ENCODE measurements around the gene PMM2.

The PMM2 gene

DNA sequence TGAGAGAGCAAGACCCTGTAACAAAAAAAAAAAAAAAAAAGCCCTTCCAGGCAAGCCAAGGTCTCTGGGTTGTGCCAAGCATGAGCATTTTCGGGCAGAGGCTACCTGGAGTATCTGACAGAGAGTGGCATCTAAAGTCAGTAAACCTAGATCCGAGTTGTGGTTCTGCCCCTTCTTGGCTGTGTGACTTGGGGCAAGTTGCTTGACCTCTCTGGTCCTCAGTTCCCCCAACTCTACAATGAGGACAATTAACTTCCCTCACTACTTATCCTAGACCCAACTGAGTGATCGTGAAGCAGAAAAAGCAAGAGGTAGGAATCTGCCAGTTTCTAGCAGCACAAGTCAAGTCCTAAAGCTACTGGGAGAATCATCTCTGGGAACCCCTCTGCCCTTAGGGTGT lies 34.6 kb upstream of the PMM2 start:
- no peaks in the 10 kb centered on the region for H3K27me3 ChIP-seq (ENCODE audit: insufficient read depth, poor library complexity, severe bottlenecking)
- no peak overlapping the region for H3K27ac ChIP-seq (replicated peaks)
- no peak overlapping the region for H3K4me3 ChIP-seq (replicated peaks; ENCODE audit: insufficient read depth, low read length)
- TF ChIP-seq CTCF (IDR thresholded peaks at IDR 0.05; ENCODE audit: insufficient read depth, low read length) = no peak
- TF ChIP-seq SPI1 (IDR thresholded peaks at IDR 0.05; ENCODE audit: borderline replicate concordance, low read depth) = no peak
- TF ChIP-seq, protein P1, sequence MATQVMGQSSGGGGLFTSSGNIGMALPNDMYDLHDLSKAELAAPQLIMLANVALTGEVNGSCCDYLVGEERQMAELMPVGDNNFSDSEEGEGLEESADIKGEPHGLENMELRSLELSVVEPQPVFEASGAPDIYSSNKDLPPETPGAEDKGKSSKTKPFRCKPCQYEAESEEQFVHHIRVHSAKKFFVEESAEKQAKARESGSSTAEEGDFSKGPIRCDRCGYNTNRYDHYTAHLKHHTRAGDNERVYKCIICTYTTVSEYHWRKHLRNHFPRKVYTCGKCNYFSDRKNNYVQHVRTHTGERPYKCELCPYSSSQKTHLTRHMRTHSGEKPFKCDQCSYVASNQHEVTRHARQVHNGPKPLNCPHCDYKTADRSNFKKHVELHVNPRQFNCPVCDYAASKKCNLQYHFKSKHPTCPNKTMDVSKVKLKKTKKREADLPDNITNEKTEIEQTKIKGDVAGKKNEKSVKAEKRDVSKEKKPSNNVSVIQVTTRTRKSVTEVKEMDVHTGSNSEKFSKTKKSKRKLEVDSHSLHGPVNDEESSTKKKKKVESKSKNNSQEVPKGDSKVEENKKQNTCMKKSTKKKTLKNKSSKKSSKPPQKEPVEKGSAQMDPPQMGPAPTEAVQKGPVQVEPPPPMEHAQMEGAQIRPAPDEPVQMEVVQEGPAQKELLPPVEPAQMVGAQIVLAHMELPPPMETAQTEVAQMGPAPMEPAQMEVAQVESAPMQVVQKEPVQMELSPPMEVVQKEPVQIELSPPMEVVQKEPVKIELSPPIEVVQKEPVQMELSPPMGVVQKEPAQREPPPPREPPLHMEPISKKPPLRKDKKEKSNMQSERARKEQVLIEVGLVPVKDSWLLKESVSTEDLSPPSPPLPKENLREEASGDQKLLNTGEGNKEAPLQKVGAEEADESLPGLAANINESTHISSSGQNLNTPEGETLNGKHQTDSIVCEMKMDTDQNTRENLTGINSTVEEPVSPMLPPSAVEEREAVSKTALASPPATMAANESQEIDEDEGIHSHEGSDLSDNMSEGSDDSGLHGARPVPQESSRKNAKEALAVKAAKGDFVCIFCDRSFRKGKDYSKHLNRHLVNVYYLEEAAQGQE (IDR thresholded peaks at IDR 0.05; ENCODE audit: insufficient replicate concordance, low read depth) = no peak
- no peak for TF ChIP-seq POLR2AphosphoS5 (IDR thresholded peaks at IDR 0.05; ENCODE audit: low read depth)
- no peak for TF ChIP-seq GABPA (IDR thresholded peaks at IDR 0.05; ENCODE audit: low read depth)
- DNase-seq (ENCODE audit: low read depth in 1 of 2, low spot score in 1 of 2) = no peak

- no peak for DNase-seq (ENCODE audit: low read depth in 1 of 2, low spot score in 1 of 2)
- no peak for TF ChIP-seq POLR2AphosphoS5 (IDR thresholded peaks at IDR 0.05; ENCODE audit: low read depth)
- TF ChIP-seq GABPA (IDR thresholded peaks at IDR 0.05; ENCODE audit: low read depth) = no peak
- no peak for TF ChIP-seq SPI1 (IDR thresholded peaks at IDR 0.05; ENCODE audit: borderline replicate concordance, low read depth)
- TF ChIP-seq, protein P1 (IDR thresholded peaks at IDR 0.05; ENCODE audit: insufficient replicate concordance, low read depth) = no peak
- no peak for TF ChIP-seq CTCF (IDR thresholded peaks at IDR 0.05; ENCODE audit: insufficient read depth, low read length)
- Histone ChIP-seq H3K27ac (replicated peaks) (no peak overlapping the region), H3K27me3 (ENCODE audit: insufficient read depth, poor library complexity, severe bottlenecking) (no peaks in the 10 kb centered on the region), H3K4me3 (replicated peaks; ENCODE audit: insufficient read depth, low read length) (no peak overlapping the region)
Measured at GRCh38 chr16:8763899-8764298, 33.7 kb upstream of the PMM2 start.

- no peak for DNase-seq (ENCODE audit: low read depth in 1 of 2, low spot score in 1 of 2)
- no peak for TF ChIP-seq CTCF (IDR thresholded peaks at IDR 0.05; ENCODE audit: insufficient read depth, low read length)
- no peak for TF ChIP-seq POLR2AphosphoS5 (IDR thresholded peaks at IDR 0.05; ENCODE audit: low read depth)
- TF ChIP-seq, protein P1 (IDR thresholded peaks at IDR 0.05; ENCODE audit: insufficient replicate concordance, low read depth) = no peak
- no peak for TF ChIP-seq SPI1 (IDR thresholded peaks at IDR 0.05; ENCODE audit: borderline replicate concordance, low read depth)
- TF ChIP-seq GABPA (IDR thresholded peaks at IDR 0.05; ENCODE audit: low read depth) = no peak
- Histone ChIP-seq H3K27ac (replicated peaks) (no peak overlapping the region), H3K27me3 (ENCODE audit: insufficient read depth, poor library complexity, severe bottlenecking) (no peaks in the 10 kb centered on the region), H3K4me3 (replicated peaks; ENCODE audit: insufficient read depth, low read length) (no peak overlapping the region)
Measured at GRCh38 chr16:8764525-8765250, 33.0 kb upstream of the PMM2 start.

All from HL-60 (cell line).